Neural progenitor cell (in vitro differentiated cells): ENCODE results near the gene DISC1. TPM values are rescaled to one million over a fixed set of nuclear protein-coding genes. Genes with fewer than 3 reads are reported as not detected.

Experiments
- DNase-seq: peaks from one replicate; pipeline ENCODE4 v3.0.0-alpha.2; 2016; ENCODE audit warnings: low spot score
- H2AFZ ChIP-seq: fragments of 200-600 bp; sonication (generic); replicated peaks from 2 replicates; pipeline ENCODE4 v1.6.1; 2016; ENCODE audit warnings: antibody characterized with exemption
- H3F3A ChIP-seq: fragments of 200-600 bp; sonication (generic); 2 replicates; pipeline ENCODE4 v1.6.1; 2016; ENCODE audit warnings: antibody characterized with exemption, low read depth
- H3K27ac ChIP-seq: fragments of 200-600 bp; sonication (generic); 2 replicates; pipeline ENCODE4 v1.5.1; 2016; ENCODE audit warnings: mild to moderate bottlenecking
- H3K27me3 ChIP-seq: fragments of 200-600 bp; sonication (generic); 2 replicates; pipeline ENCODE4 v1.6.1; 2016; ENCODE audit warnings: mild to moderate bottlenecking, moderate library complexity
- H3K36me3 ChIP-seq: fragments of 200-600 bp; sonication (generic); 2 replicates; pipeline ENCODE4 v1.5.1; 2016
- H3K4me1 ChIP-seq: fragments of 200-600 bp; sonication (generic); 2 replicates; pipeline ENCODE4 v1.6.1; 2016; ENCODE audit warnings: mixed run types
- H3K4me2 ChIP-seq: fragments of 200-600 bp; sonication (generic); 2 replicates; pipeline ENCODE4 v1.6.1; 2016
- H3K4me3 ChIP-seq: fragments of 200-600 bp; sonication (generic); 2 replicates; pipeline ENCODE4 v1.5.1; 2016
- H3K79me2 ChIP-seq: fragments of 200-600 bp; sonication (generic); 2 replicates; pipeline ENCODE4 v1.6.1; 2016; ENCODE audit warnings: low read depth
- H3K9ac ChIP-seq: fragments of 200-600 bp; sonication (generic); 2 replicates; pipeline ENCODE4 v1.6.1; 2016
- H3K9me3 ChIP-seq: fragments of 200-600 bp; sonication (generic); 2 replicates; pipeline ENCODE4 v1.5.1; 2016; ENCODE audit warnings: low read depth
- H4K20me1 ChIP-seq: fragments of 200-600 bp; sonication (generic); 2 replicates; pipeline ENCODE4 v1.6.1; 2016; ENCODE audit warnings: low read depth
- H3K27ac Mint-ChIP-seq: 3 replicates; pipeline ENCODE4 v1.8.0; 2021; ENCODE audit warnings: mixed read lengths
- H3K27me3 Mint-ChIP-seq: 2 replicates; pipeline ENCODE4 v1.8.0; 2022; ENCODE audit warnings: low read depth, mild to moderate bottlenecking, inconsistent platforms, moderate library complexity, mixed read lengths; ENCODE audit not compliant: insufficient read depth
- H3K36me3 Mint-ChIP-seq: 3 replicates; pipeline ENCODE4 v1.8.0; 2021; ENCODE audit warnings: mixed read lengths
- H3K4me1 Mint-ChIP-seq: 3 replicates; pipeline ENCODE4 v1.8.0; 2021; ENCODE audit warnings: mixed read lengths
- H3K4me3 Mint-ChIP-seq: 3 replicates; pipeline ENCODE4 v1.8.0; 2021; ENCODE audit warnings: mild to moderate bottlenecking, moderate library complexity, mixed read lengths
- H3K9me3 Mint-ChIP-seq: 3 replicates; pipeline ENCODE4 v1.8.0; 2020; ENCODE audit warnings: mixed read lengths
- CTCF ChIP-seq: fragments of 200-600 bp; sonication (generic); IDR thresholded peaks from 2 replicates; pipeline ENCODE4 v1.5.1; 2017; ENCODE audit warnings: antibody characterized with exemption, mild to moderate bottlenecking
- EZH2 ChIP-seq: fragments of 200-600 bp; sonication (generic); IDR thresholded peaks from 2 replicates; pipeline ENCODE4 v1.6.1; 2017; ENCODE audit warnings: antibody characterized with exemption, mild to moderate bottlenecking, moderate library complexity
- EZH2phosphoT487 ChIP-seq: fragments of 200-600 bp; sonication (generic); IDR thresholded peaks from 2 replicates; pipeline ENCODE4 v1.6.1; 2017; ENCODE audit warnings: antibody characterized with exemption
- total RNA-seq: library from RNA; depleted of rRNA; stranded (reverse); fragments of >200 nt; gene quantifications from 2 replicates; pipeline ENCODE4 v1.2.3, GENCODE V29; 2015; ENCODE audit warnings: low replicate concordance

The DISC1 gene
- total RNA-seq, 1 donor from 2014 or later: 1.8 TPM

GRCh38 chr1:232017759-232018158, 391.2 kb downstream of the DISC1 start:
- Histone ChIP-seq H4K20me1 (no peaks in the 10 kb centered on the region), H3K9ac (no peak overlapping the region), H3K9me3 (no peaks in the 10 kb centered on the region), H3K27ac (no peak overlapping the region), H3K4me1 (no peaks in the 10 kb centered on the region), H3K27me3 (no peaks in the 10 kb centered on the region), H3K79me2 (no peaks in the 10 kb centered on the region), H3K4me3 (no peak overlapping the region), H2AFZ (no peak overlapping the region), H3F3A (no peaks in the 10 kb centered on the region), H3K36me3 (no peaks in the 10 kb centered on the region), H3K4me2 (no peak overlapping the region)
- Mint-ChIP-seq H3K4me3 (no peak overlapping the region), H3K9me3 (no peaks in the 10 kb centered on the region), H3K36me3 (no peaks in the 10 kb centered on the region), H3K27me3 (no peaks in the 10 kb centered on the region), H3K27ac (no peak overlapping the region), H3K4me1 (peaks cover 8% of the 10 kb centered on the region)
- DNase-seq: no peak
- TF ChIP-seq CTCF (no peak), EZH2 (no peak), EZH2phosphoT487 (no peak)

GRCh38 chr1:232018231-232019025, 391.8 kb downstream of the DISC1 start:
- no peaks in the 10 kb centered on the region for H3K4me1 ChIP-seq
- H3K36me3 ChIP-seq: no peaks in the 10 kb centered on the region
- no peaks in the 10 kb centered on the region for H3K36me3 Mint-ChIP-seq
- H3K4me1 Mint-ChIP-seq: peaks cover 5% of the 10 kb centered on the region
- no peak overlapping the region for H2AFZ ChIP-seq
- no peaks in the 10 kb centered on the region for H3K27me3 Mint-ChIP-seq
- H3K4me3 ChIP-seq: no peak overlapping the region
- H3K9me3 Mint-ChIP-seq: no peaks in the 10 kb centered on the region
- H3F3A ChIP-seq: no peaks in the 10 kb centered on the region
- H3K4me3 Mint-ChIP-seq: no peak overlapping the region
- no peak overlapping the region for H3K27ac Mint-ChIP-seq
- no peaks in the 10 kb centered on the region for H4K20me1 ChIP-seq
- H3K9ac ChIP-seq: no peak overlapping the region
- no peak for DNase-seq
- no peak overlapping the region for H3K4me2 ChIP-seq
- H3K9me3 ChIP-seq: no peaks in the 10 kb centered on the region
- no peaks in the 10 kb centered on the region for H3K27me3 ChIP-seq
- H3K27ac ChIP-seq: no peak overlapping the region
- no peak for TF ChIP-seq EZH2
- no peak for TF ChIP-seq EZH2phosphoT487
- no peak for TF ChIP-seq CTCF
- no peaks in the 10 kb centered on the region for H3K79me2 ChIP-seq

- Mint-ChIP-seq H3K27me3 (no peaks in the 10 kb centered on the region), H3K36me3 (no peaks in the 10 kb centered on the region), H3K4me3 (no peak overlapping the region), H3K9me3 (no peaks in the 10 kb centered on the region), H3K4me1 (peaks cover 1% of the 10 kb centered on the region), H3K27ac (no peak overlapping the region)
- Histone ChIP-seq H3K9ac (no peak overlapping the region), H3K36me3 (no peaks in the 10 kb centered on the region), H4K20me1 (no peaks in the 10 kb centered on the region), H3K27ac (no peak overlapping the region), H3F3A (no peaks in the 10 kb centered on the region), H3K4me3 (no peak overlapping the region), H3K9me3 (no peaks in the 10 kb centered on the region), H3K27me3 (no peaks in the 10 kb centered on the region), H3K79me2 (no peaks in the 10 kb centered on the region), H3K4me1 (no peaks in the 10 kb centered on the region), H2AFZ (no peak overlapping the region), H3K4me2 (no peak overlapping the region)
- no peak for DNase-seq
- TF ChIP-seq EZH2phosphoT487 (no peak), CTCF (no peak), EZH2 (no peak)
Observed at GRCh38 chr1:232019026-232019340, 392.4 kb downstream of the DISC1 start.
